ENCODE data around the gene GTF2H4.

The GTF2H4 gene

DNA sequence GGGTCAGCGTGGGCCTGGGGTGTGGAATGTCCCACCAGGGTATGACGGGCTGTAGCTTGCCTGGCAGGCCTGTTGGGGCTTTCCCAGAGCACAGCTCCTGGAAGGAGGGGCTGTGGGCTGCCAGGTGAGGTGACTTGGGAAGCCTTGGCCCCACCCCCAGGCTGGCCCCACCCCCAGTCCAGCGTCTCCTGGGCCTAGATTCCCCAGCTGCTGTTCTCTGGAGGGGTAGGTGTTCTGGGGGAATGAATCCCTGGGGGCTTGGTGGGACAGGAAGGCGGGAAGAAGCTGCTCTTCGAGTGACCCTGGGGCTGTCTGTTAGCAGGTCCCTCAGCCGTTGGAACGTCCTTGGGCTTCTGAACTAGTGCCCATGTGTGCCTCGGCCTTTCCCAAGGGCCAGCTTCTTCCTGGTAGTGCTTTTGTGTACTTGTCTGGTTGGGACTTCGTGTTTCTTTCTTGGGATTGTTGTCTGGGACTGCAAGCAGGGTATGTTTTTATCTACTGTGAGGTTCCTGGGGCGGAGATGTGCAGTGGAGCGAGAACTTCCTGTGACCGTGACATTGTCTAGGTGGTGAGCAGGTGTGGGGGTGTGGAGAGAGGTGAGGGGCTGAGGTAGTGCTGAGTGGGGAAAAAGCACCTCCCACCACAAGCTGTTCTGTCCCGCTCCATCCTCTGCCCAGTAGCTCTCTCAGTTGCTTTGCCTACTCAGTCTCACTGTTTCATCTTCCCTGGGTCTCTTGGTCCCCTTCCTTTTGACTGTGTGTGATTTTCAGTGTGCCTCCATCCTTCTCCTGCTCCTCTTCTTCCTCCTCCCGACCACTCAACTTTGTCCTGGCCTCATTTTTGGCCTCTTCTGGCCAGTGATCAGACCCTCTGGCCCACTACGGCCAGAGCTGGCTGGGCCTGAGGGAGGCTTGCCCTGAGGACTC, 25.0 kb upstream of the GTF2H4 start:
- no peak for DNase-seq (ENCODE audit: low read depth in 2 of 2)

DNA sequence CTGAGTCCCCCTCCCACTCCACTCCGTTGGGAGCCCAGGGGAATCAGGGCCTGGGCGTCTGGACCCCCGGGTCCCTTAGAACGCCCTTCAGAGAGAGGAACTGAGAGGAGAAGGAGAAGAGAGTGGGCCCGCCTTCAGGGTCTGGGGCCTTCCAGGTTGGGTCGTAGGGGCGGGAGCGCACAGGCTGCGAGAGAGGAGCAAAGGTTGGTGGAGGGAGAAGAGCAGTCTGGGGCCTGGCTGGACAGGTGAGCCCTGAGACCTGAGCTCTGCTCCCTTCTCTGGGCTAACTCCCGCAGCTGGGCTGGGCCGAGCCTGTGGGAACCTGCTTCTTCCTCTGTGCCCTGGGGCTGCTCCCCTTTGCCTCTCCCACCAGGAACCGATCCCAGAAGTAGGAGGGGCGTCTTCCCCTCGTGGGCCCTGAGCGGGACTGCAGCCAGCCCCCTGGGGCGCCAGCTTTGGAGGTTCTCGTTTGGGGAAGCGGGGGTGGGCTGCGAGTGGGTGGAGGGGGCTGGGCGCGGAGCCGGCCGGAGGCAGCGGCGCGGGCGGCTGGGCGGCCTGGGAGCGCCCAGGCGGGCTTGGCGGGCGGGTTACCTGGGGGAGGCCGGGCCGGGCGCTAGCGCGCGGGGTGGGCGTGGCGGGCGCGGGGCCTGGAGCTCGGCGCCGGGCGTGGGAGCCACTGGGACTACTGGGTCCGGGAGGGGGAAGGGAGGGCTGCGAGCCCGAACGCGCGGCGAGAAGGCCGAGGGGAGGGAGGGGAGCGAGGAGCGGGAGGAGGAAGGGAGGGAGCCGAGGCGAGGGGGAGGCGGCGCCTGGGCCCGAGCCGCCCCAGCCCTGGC, 24.1 kb upstream of the GTF2H4 start, which contains the start of gene DDR1:
TSS of gene DDR1 (plus strand) at position 835 of the 836 bp plus-strand sequence. CDS start 4,211 bp downstream, outside the sequence.
- peak in 1 of 2 donors; percentile 43 for DNase-seq (ENCODE audit: low read depth in 2 of 2)

DNA sequence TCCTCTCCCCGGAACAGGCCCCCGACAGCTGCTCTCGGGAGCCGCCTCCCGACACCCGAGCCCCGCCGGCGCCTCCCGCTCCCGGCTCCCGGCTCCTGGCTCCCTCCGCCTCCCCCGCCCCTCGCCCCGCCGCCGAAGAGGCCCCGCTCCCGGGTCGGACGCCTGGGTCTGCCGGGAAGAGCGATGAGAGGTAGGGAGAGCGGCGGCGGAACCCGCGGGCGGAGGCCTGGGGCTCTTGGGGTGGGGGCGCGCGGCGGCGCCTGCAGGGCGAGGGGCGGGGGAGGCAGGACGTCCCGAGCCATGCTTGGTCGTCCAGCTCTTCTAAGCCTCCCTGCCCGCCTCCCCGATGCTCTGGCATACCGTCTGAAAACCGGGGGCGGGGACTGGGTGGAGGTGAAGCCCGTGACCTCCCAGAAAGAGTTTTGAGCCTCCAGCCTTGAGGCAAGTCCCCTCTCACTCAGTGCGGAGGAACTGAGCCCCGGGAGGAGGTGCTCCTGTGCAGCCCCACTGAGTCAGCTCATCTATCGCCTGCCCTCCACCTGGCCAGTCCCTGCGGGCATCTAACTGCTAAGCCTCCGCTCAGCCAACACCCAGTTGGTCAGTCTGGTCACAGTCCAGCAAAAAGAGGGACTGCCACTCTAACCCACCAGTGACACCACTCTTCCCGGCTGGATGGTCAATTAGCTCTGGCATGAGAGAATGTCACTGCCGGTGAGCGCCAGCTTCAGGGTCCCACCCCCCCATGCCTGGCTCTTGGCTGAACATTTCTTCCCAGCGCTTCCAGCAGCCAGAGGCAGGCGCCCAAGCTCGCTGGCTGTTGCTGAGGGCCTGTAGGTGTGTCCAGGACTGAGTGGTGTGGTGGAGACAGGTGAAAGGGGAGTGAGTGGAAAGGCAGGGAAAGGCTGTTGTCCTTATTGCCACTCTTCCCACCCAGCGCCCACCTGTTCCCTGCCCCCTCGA, 23.2 kb upstream of the GTF2H4 start:
- peak in 1 of 2 donors; percentile 32 for DNase-seq (ENCODE audit: low read depth in 2 of 2)

DNA sequence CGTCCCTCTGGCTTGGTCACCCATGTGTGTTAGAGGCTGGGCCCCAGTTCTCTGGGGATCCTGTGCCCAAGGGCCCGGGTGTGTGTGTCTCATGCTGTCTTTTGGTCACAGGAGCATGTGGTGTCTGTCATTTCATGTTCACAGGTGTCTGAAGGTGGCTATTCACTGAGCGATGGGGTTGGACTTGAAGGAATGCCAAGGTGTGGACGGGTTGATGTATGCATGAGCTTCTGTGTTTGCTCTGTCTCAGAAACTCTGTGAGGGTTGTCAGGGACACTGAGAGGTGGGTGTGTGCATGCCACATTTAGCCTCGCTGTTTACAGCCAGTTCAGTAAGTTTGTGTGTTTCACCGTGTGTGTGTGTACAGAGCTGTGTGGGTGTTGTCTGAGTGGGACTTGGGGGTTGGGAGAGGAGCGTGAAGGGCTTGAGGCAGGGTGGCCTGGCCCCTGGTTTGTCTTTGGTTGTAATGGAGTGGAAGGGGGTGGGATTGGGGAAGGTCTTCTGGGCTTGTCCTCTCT, 22.5 kb upstream of the GTF2H4 start:
- DNase-seq (ENCODE audit: low read depth in 2 of 2) = no peak

DNA sequence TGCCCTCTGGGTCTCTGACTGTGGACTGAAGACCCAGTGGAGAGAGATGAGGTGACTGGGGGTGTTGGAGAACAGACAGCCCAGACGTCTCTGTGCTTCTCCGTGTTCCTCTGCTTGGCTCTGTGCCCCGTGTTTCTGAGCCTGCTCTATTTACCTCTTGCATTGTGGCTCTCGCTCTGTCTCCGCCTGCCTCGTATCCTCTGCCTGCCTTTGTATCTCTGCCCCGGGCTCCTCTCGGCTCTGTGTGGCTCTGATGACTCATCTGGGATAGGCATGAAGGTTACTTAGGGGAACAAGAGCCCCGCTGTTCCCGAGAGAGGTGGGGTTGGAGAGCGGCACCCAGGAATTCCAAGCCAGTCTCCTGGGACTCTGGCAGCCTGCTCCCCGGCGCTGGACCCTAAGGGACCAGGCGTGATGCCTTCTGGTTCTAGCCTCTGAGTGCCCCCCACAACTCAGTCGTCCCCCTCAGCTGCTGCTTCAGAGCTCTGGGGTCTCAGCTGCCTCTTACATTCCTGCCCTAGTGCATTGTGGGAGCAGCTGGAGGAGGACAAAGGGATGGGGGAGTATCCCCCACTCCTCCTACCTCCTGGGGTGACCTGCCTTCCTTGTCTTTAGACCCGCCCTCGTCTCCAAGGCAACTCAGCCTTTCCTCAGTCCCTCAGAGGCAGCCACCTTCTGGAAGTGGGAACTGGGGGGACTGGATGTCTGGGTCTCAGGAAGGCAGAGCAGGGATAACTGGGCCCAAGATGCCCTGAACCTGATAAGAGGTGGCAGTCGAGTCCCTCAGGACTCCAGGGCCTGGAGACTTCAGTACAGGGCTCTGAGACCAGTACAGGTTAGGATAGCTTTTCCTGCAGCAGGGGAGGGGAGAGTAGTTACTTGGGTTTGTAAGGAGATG, 21.8 kb upstream of the GTF2H4 start:
- no peak for DNase-seq (ENCODE audit: low read depth in 2 of 2)

DNA sequence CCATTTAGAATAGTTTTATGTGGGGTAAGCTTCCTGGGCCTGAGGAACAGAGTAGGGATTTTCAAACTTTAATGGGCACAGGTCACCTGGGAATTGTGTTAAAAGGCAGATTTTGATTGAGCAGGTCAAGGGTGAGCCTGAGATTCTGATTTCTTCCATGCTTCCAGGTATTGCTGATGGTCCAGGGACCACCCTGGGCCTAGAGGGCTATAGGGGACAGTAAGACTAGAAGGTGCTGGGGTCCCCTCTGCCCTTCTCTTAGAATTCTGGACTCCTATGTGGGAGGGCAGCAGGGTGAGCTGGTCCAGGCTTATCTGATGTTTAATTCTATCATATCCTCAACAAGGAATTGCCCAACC, 21.1 kb upstream of the GTF2H4 start:
- DNase-seq (ENCODE audit: low read depth in 2 of 2) = no peak

DNA sequence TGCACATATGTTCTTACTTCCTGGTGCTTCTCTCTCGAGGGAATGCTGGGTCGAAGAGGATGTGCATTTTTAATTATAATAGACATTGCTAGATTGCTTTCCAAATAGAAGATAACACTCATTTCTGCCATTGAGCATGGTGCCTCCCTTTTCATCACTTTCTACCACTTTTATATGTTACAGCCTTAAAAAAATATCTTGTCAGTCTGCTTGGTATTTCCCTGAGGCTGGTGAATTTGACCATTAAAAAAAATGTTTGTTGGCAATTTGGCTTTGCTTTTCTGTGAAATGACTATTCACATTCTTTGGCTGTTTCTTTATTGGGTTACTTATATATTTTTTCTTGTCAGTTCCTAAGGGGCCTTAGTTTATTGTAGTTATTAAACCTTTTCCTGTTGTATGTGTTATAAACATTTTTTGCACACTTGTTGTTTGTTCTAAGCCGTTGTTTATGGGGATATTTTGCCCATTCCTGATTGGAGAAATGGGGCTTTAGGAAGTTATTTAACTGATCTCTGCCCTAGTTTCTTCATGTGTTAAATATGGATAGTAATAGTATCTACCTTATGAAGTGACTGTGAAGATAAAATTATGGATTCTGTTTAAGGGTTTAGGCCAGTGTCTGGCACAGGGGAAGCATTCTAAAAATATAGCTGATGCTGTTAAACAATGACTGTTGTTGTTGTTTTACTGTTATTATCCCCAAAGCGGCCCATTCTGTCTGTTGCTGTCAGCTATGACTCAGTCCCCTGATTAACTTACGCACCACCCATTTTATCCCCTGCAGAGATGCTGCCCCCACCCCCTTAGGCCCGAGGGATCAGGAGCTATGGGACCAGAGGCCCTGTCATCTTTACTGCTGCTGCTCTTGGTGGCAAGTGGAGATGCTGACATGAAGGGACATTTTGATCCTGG, 19.8 kb upstream of the GTF2H4 start:
- no peak for DNase-seq (ENCODE audit: low read depth in 2 of 2)

DNA sequence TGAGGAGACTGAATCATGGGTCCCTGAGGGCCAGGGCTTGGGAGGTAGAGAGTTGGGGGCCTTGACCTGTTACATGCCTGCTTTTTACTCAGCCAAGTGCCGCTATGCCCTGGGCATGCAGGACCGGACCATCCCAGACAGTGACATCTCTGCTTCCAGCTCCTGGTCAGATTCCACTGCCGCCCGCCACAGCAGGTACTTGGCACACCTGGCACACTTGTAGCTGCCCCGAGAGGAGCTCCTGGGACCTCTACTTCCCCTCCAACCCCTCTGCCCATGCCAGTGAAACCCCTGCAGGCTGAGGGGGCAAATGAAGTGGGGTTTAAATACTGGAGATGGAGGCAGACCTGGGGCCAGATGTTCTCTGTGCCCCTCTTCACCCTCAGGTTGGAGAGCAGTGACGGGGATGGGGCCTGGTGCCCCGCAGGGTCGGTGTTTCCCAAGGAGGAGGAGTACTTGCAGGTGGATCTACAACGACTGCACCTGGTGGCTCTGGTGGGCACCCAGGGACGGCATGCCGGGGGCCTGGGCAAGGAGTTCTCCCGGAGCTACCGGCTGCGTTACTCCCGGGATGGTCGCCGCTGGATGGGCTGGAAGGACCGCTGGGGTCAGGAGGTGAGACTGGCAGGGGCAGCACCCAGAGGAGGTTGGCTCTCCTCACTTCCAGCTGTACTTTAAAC, 19.1 kb upstream of the GTF2H4 start:
- no peak for DNase-seq (ENCODE audit: low read depth in 2 of 2)

DNA sequence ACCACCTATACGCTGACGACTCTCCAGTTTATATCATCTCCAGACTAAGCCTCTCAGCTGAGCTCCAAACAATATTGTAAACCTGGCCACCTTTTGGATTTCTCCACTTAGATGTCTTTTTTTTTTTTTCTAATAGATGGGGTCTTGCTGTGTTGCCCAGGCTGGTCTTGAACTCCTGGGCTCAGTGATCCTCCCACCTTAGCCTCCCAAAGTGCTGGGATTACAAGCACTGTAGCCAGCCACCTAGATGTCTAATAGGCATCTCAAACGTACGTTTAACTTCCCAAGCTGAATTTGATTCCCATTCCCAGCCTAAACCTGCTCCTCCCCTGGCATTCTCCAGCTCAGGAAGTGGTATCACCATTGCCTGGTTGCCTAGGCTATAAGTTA, 18.5 kb upstream of the GTF2H4 start:
- DNase-seq (ENCODE audit: low read depth in 2 of 2) = no peak

DNA sequence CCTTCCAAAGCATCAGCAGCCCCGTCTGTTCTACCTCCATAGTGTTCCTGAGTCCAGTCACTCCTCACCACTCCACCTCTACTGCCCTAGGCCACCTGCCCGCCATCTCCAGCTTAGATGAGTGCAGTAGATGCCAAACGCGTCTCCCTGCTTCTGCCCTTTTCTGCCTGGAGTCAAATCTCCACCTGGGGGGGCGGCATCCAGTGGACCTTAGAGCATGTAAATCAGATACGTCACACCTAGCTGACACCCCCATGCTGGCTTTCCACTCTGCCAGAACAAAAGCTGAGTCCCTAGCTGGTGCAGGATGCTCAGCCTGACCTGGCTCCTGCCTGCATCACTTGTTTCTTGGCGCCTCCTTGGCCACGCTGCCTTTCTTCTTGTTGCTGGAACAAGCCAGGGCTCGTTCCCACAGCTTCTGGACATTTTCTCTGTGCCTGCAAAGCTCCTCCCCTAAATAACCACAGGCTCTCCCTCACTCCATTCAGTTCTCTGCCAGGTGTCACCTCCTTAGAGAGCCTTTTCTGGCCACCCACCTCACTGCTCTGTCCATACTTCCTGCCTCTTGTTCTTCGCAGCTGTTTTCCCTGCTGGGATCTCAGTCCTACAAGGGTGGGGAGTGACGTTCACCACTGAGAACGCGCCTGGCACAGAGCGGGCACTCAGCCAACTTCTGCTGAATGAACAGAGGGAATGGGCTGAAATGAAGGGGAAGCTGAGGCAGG, 17.9 kb upstream of the GTF2H4 start:
- no peak for DNase-seq (ENCODE audit: low read depth in 2 of 2)

DNA sequence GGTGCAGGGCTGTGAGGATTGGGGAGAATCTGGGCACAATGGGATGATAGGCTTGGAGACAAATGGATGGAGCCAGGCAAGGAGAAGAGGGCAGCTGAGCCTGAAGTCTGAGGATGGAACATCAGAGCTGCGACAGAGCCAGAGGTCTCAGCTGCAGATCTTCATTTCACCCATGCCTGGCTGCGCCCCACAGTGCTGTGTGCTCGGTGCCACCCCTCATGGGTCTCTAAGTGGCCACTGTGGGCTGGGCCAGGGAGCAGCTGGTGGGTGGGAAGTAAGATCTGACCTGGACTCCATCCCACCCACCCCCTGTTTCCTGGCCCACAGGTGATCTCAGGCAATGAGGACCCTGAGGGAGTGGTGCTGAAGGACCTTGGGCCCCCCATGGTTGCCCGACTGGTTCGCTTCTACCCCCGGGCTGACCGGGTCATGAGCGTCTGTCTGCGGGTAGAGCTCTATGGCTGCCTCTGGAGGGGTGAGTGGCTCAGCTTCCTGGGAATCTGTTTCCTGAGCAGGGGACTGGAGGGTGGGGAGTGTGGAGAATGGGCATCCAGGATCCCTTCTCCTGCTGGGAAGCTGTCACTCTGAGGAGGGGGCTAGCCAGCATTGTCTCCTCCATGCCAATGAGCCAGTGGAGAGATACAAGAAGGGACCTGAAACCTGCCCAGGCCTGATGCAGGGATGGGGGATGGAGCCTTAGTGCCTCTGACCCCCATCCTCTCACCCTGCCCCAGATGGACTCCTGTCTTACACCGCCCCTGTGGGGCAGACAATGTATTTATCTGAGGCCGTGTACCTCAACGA, 17.2 kb upstream of the GTF2H4 start:
- DNase-seq (ENCODE audit: low read depth in 2 of 2) = no peak

DNA sequence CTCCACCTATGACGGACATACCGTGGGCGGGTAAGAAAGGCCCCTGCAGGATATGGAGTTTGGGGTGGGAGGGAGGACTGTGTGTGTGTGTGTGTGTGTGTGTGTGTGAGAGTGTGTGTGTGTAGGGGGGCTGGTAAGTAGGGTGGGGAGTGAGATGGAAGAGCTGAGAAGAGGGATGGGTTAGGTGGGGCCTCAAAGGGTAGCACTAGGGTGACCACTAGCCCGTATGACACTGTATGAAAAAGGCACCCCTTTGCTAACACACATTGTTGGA, 16.6 kb upstream of the GTF2H4 start:
- DNase-seq (ENCODE audit: low read depth in 2 of 2) = no peak

DNA sequence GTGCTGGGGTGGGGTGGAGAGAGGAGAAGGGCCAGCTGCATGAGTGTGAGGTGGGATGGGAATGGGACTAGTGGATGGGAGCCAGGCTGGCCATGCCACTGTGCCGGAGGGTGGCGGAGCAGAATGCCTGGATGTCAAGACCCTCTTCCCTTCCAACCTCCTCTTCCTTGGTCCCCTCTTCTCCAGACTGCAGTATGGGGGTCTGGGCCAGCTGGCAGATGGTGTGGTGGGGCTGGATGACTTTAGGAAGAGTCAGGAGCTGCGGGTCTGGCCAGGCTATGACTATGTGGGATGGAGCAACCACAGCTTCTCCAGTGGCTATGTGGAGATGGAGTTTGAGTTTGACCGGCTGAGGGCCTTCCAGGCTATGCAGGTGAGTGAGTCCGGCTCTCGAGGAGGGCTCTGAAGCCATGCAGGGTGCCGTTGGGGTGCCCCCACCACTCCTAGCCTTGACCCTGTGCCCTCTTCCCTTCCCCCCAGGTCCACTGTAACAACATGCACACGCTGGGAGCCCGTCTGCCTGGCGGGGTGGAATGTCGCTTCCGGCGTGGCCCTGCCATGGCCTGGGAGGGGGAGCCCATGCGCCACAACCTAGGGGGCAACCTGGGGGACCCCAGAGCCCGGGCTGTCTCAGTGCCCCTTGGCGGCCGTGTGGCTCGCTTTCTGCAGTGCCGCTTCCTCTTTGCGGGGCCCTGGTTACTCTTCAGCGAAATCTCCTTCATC, 16.0 kb upstream of the GTF2H4 start:
- DNase-seq (ENCODE audit: low read depth in 2 of 2) = no peak

DNA sequence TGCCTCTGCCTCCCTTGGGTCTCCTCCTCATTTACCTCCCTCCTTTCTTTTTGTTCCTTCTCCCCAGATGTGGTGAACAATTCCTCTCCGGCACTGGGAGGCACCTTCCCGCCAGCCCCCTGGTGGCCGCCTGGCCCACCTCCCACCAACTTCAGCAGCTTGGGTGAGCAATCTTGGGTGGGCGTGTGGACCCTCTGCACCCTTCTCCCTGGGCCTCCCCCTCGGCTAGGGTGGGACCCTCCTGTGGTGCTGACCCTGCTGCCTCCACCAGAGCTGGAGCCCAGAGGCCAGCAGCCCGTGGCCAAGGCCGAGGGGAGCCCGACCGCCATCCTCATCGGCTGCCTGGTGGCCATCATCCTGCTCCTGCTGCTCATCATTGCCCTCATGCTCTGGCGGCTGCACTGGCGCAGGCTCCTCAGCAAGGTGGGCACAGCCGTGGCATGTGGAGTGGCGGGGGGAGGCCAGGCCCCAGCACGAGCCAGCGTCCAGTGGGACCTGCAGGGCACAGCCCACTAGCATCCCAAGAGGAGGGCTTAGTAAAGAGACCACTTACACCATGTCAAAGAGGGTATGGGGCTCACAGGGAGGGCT, 14.9 kb upstream of the GTF2H4 start:
- no peak for DNase-seq (ENCODE audit: low read depth in 2 of 2)

DNA sequence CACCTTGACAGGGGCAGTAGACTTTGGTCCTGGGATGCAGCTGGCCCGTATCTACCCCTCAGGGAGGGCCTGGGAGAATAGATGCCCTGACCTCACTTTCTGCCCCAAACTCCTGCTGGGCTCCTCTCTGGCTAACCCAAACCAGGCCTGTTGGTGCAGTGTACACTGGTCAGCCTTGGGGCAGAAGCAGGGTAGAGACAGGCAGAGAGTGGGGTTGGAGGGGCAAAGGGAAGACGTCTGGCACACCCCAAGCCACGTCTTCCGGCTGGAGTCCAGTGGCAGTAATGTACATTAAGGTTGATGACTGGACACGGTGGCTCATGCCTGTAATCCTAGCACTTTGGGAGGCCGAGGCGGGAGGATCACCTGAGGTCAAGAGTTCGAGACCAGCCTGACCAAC, 14.3 kb upstream of the GTF2H4 start:
- no peak for DNase-seq (ENCODE audit: low read depth in 2 of 2)

DNA sequence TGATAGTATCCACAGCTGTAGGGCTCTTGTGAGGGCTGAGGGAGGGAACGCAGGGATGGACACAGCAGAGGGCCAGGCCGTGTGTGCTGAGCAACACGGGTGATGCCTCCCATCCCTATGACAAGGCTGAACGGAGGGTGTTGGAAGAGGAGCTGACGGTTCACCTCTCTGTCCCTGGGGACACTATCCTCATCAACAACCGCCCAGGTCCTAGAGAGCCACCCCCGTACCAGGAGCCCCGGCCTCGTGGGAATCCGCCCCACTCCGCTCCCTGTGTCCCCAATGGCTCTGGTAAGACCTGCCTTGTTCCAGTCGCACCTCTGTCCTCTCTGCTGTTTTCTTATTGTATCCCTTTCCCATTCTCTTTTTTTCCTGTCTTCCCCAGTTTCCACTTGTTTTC, 13.6 kb upstream of the GTF2H4 start:
- DNase-seq (ENCODE audit: low read depth in 2 of 2) = no peak
